Measurements from ENCODE around the gene TEAD2. TPM values are rescaled to one million over a fixed set of nuclear protein-coding genes. Genes with fewer than 3 reads are reported as not detected.
"Not testable (repeated sequence)": the region's sequence is repeated elsewhere in the genome, so short reads cannot be mapped to it uniquely, and the experiment has no call there.

Gene TEAD2
- total RNA-seq, 1 donor from 2014 or later: 63.8 TPM

- Mint-ChIP-seq H3K36me3 (ENCODE audit: low read depth) (peaks cover 22% of the 10 kb centered on the region), H3K4me1 (ENCODE audit: low read depth) (peaks cover 10% of the 10 kb centered on the region), H3K9me3 (ENCODE audit: low read depth) (peaks cover 19% of the 10 kb centered on the region), H3K27ac (ENCODE audit: unreplicated experiment) (no peak overlapping the region), H3K4me3 (ENCODE audit: unreplicated experiment) (no peak overlapping the region), H3K27me3 (ENCODE audit: low read depth) (no peaks in the 10 kb centered on the region)
- no peak for DNase-seq (ENCODE audit: low spot score)
- peak; percentile 83 for TF ChIP-seq CTCF (IDR thresholded peaks at IDR 0.05)
Observed at GRCh38 chr19:49301165-49301865, 60.9 kb downstream of the TEAD2 start.

GRCh38 chr19:49298653-49299052 is 63.6 kb downstream of the TEAD2 start:
- Mint-ChIP-seq H3K9me3 (ENCODE audit: low read depth) (peaks cover 15% of the 10 kb centered on the region), H3K36me3 (ENCODE audit: low read depth) (peaks cover 19% of the 10 kb centered on the region)
- not testable (repeated sequence) for H3K27me3 Mint-ChIP-seq (ENCODE audit: low read depth); H3K27ac Mint-ChIP-seq (ENCODE audit: unreplicated experiment); H3K4me3 Mint-ChIP-seq (ENCODE audit: unreplicated experiment); H3K4me1 Mint-ChIP-seq (ENCODE audit: low read depth); DNase-seq (ENCODE audit: low spot score)

- Mint-ChIP-seq H3K9me3 (ENCODE audit: low read depth) (peaks cover 6% of the 10 kb centered on the region), H3K4me1 (ENCODE audit: low read depth) (peaks cover 10% of the 10 kb centered on the region), H3K27ac (ENCODE audit: unreplicated experiment) (no peak overlapping the region), H3K36me3 (ENCODE audit: low read depth) (peaks cover 11% of the 10 kb centered on the region), H3K4me3 (ENCODE audit: unreplicated experiment) (no peak overlapping the region), H3K27me3 (ENCODE audit: low read depth) (no peaks in the 10 kb centered on the region)
- no peak for TF ChIP-seq CTCF (IDR thresholded peaks at IDR 0.05)
- no peak for DNase-seq (ENCODE audit: low spot score)
Observed at GRCh38 chr19:49297403-49297802, 64.8 kb downstream of the TEAD2 start.

GRCh38 chr19:49295208-49295880 is 66.9 kb downstream of the TEAD2 start:
- no peak for DNase-seq (ENCODE audit: low spot score)
- Mint-ChIP-seq H3K4me1 (ENCODE audit: low read depth) (peaks cover 10% of the 10 kb centered on the region), H3K27me3 (ENCODE audit: low read depth) (no peaks in the 10 kb centered on the region), H3K27ac (ENCODE audit: unreplicated experiment) (no peak overlapping the region), H3K9me3 (ENCODE audit: low read depth) (peaks cover 5% of the 10 kb centered on the region), H3K4me3 (ENCODE audit: unreplicated experiment) (no peak overlapping the region), H3K36me3 (ENCODE audit: low read depth) (peaks cover 10% of the 10 kb centered on the region)
- TF ChIP-seq CTCF (IDR thresholded peaks at IDR 0.05): no peak

- Mint-ChIP-seq H3K27ac (ENCODE audit: unreplicated experiment) (no peak overlapping the region), H3K36me3 (ENCODE audit: low read depth) (peaks cover 10% of the 10 kb centered on the region), H3K9me3 (ENCODE audit: low read depth) (peaks cover 5% of the 10 kb centered on the region), H3K27me3 (ENCODE audit: low read depth) (no peaks in the 10 kb centered on the region), H3K4me3 (ENCODE audit: unreplicated experiment) (no peak overlapping the region), H3K4me1 (ENCODE audit: low read depth) (peaks cover 10% of the 10 kb centered on the region)
- DNase-seq (ENCODE audit: low spot score): no peak
- no peak for TF ChIP-seq CTCF (IDR thresholded peaks at IDR 0.05)
Observed at GRCh38 chr19:49294401-49294800, 67.8 kb downstream of the TEAD2 start.

Small RNA genes within 50 kb of the gene (microRNA-seq; reads per million reads assigned to microRNA genes)
- gene MIR4324 (ENCODE audit: borderline number of aligned reads): not detected

Other genes starting within 250 kb of the TEAD2 start
- 12.7 to 14.3 TPM (median 13.9 TPM) in 3 replicates for gene LIN7B, start 248.0 kb downstream of the TEAD2 start, total RNA-seq
- gene C19orf73, start 243.3 kb downstream of the TEAD2 start, total RNA-seq: 1.1 to 1.7 TPM (median 1.6 TPM) in 3 replicates
- gene PPFIA3, start 242.9 kb downstream of the TEAD2 start, total RNA-seq: 12.7 to 14.4 TPM (median 13.9 TPM) in 3 replicates
- gene HRC, start 207.0 kb downstream of the TEAD2 start, total RNA-seq: not detected in 3 replicates
- 42.2 to 53.4 TPM (median 50.2 TPM) in 3 replicates for gene TRPM4, start 204.6 kb downstream of the TEAD2 start, total RNA-seq
- 3.5 to 5.2 TPM (median 3.5 TPM) in 3 replicates for gene SLC6A16, start 37.2 kb downstream of the TEAD2 start, total RNA-seq
- gene CD37, start 27.0 kb downstream of the TEAD2 start, total RNA-seq: not detected in 3 replicates
- 1.5 to 2.4 TPM (median 2.1 TPM) in 3 replicates for gene DKKL1, start 1.5 kb upstream of the TEAD2 start, total RNA-seq
- not detected in 3 replicates for gene KASH5, start 25.8 kb upstream of the TEAD2 start, total RNA-seq
- gene PTH2, start 61.0 kb upstream of the TEAD2 start, total RNA-seq: not detected in 3 replicates
- gene GFY, start 63.0 kb upstream of the TEAD2 start, total RNA-seq: not detected in 3 replicates
- 0.17 to 0.47 TPM (median 0.33 TPM) in 3 replicates for gene SLC17A7, start 79.1 kb upstream of the TEAD2 start, total RNA-seq
- 52.1 to 60.2 TPM (median 54.6 TPM) in 3 replicates for gene PIH1D1, start 89.4 kb upstream of the TEAD2 start, total RNA-seq
- gene ALDH16A1, start 90.8 kb upstream of the TEAD2 start, total RNA-seq: 23.2 to 34.9 TPM (median 24.5 TPM) in 3 replicates
- 1.6 to 3.4 TPM (median 1.9 TPM) in 3 replicates for gene FLT3LG, start 111.8 kb upstream of the TEAD2 start, total RNA-seq
- gene RPL13A, start 125.2 kb upstream of the TEAD2 start, total RNA-seq: 1,566 to 1,771 TPM (median 1,602 TPM) in 3 replicates
- 1,193 to 1,478 TPM (median 1,199 TPM) in 3 replicates for gene RPS11, start 134.0 kb upstream of the TEAD2 start, total RNA-seq
- gene FCGRT, start 150.2 kb upstream of the TEAD2 start, total RNA-seq: 103 to 112 TPM (median 103 TPM) in 3 replicates
- 233 to 326 TPM (median 298 TPM) in 3 replicates for gene RCN3, start 165.6 kb upstream of the TEAD2 start, total RNA-seq
- 41.0 to 47.0 TPM (median 46.5 TPM) in 3 replicates for gene NOSIP, start 218.1 kb upstream of the TEAD2 start, total RNA-seq
- 0.17 to 0.56 TPM (median 0.39 TPM) in 3 replicates for gene PRRG2, start 218.9 kb upstream of the TEAD2 start, total RNA-seq
- 23.8 to 33.9 TPM (median 28.1 TPM) in 3 replicates for gene PRR12, start 228.8 kb upstream of the TEAD2 start, total RNA-seq